H9 (cell line): Measurements from ENCODE around the gene TACR1. TPM values are rescaled to one million over a fixed set of nuclear protein-coding genes. Genes with fewer than 3 reads are reported as not detected.

ENCODE experiments used
- DNase-seq: peaks from one replicate; pipeline ENCODE4 v3.0.0-alpha.2; 2017
- H2AFZ ChIP-seq: one replicate; pipeline ENCODE4 v1.6.1; 2013; ENCODE audit warnings: mild to moderate bottlenecking, low read length, control low read depth, moderate library complexity
- H2AK5ac ChIP-seq: 2 replicates; pipeline ENCODE4 v1.6.1; 2013; ENCODE audit warnings: low read length, control low read depth, mixed read lengths; ENCODE audit not compliant: insufficient read length
- H2BK120ac ChIP-seq: one replicate; pipeline ENCODE4 v1.6.1; 2013; ENCODE audit warnings: low read depth, mild to moderate bottlenecking, low read length, control low read depth, inconsistent platforms; ENCODE audit not compliant: poor library complexity, severe bottlenecking
- H2BK12ac ChIP-seq: 2 replicates; pipeline ENCODE4 v1.6.1; 2013; ENCODE audit warnings: low read length, control low read depth, mixed read lengths, low read depth; ENCODE audit not compliant: insufficient read length
- H2BK15ac ChIP-seq: 2 replicates; pipeline ENCODE4 v1.6.1; 2013; ENCODE audit warnings: low read depth, low read length, control low read depth
- H2BK20ac ChIP-seq: one replicate; pipeline ENCODE4 v1.6.1; 2013; ENCODE audit warnings: low read depth, mild to moderate bottlenecking, low read length, control low read depth, inconsistent platforms; ENCODE audit not compliant: poor library complexity, severe bottlenecking
- H2BK5ac ChIP-seq: 2 replicates; pipeline ENCODE4 v1.6.1; 2013; ENCODE audit warnings: low read length, control low read depth, mixed read lengths; ENCODE audit not compliant: insufficient read length
- H3K14ac ChIP-seq: 2 replicates; pipeline ENCODE4 v1.6.1; 2013; ENCODE audit warnings: low read length, control low read depth; ENCODE audit not compliant: insufficient read depth
- H3K18ac ChIP-seq: 2 replicates; pipeline ENCODE4 v1.6.1; 2013; ENCODE audit warnings: low read depth, mild to moderate bottlenecking, mixed read lengths, low read length, control low read depth; ENCODE audit not compliant: insufficient read length
- H3K23ac ChIP-seq: 2 replicates; pipeline ENCODE4 v1.6.1; 2013; ENCODE audit warnings: low read length, control low read depth, mixed read lengths, low read depth; ENCODE audit not compliant: insufficient read length
- H3K23me2 ChIP-seq: 2 replicates; pipeline ENCODE4 v1.6.1; 2013; ENCODE audit warnings: low read depth, mild to moderate bottlenecking, mixed read lengths, low read length, control low read depth; ENCODE audit not compliant: insufficient read length, poor library complexity, severe bottlenecking
- H3K27ac ChIP-seq: 2 replicates; pipeline ENCODE4 v1.5.1; 2013; ENCODE audit warnings: low read length, control low read depth, mixed read lengths, low read depth; ENCODE audit not compliant: insufficient read length
- H3K27me3 ChIP-seq: 2 replicates; pipeline ENCODE4 v1.6.1; 2013; ENCODE audit warnings: low read length, control low read depth, inconsistent platforms; ENCODE audit not compliant: insufficient read depth
- H3K4ac ChIP-seq: 2 replicates; pipeline ENCODE4 v1.6.1; 2013; ENCODE audit warnings: low read depth, mild to moderate bottlenecking, control low read depth, inconsistent platforms, low read length, moderate library complexity
- H3K4me1 ChIP-seq: 2 replicates; pipeline ENCODE4 v1.6.1; 2013; ENCODE audit warnings: low read length, control low read depth, inconsistent platforms; ENCODE audit not compliant: insufficient read depth
- H3K4me2 ChIP-seq: 2 replicates; pipeline ENCODE4 v1.6.1; 2013; ENCODE audit warnings: low read length, control low read depth, mixed read lengths; ENCODE audit not compliant: insufficient read length, insufficient read depth
- H3K56ac ChIP-seq: 2 replicates; pipeline ENCODE4 v1.6.1; 2013; ENCODE audit warnings: low read depth, mild to moderate bottlenecking, mixed read lengths, low read length, control low read depth; ENCODE audit not compliant: insufficient read length
- H3K79me1 ChIP-seq: 2 replicates; pipeline ENCODE4 v1.6.1; 2013; ENCODE audit warnings: low read depth, mild to moderate bottlenecking, moderate library complexity, low read length, control low read depth, inconsistent platforms; ENCODE audit not compliant: insufficient read depth, poor library complexity, severe bottlenecking
- H3K79me2 ChIP-seq: 2 replicates; pipeline ENCODE4 v1.6.1; 2013; ENCODE audit warnings: low read length, control low read depth, inconsistent platforms; ENCODE audit not compliant: insufficient read depth
- H3K9ac ChIP-seq: 2 replicates; pipeline ENCODE4 v1.6.1; 2013; ENCODE audit warnings: low read length, control low read depth, mixed read lengths; ENCODE audit not compliant: insufficient read length; ENCODE audit errors: extremely low read depth
- H3K9me3 ChIP-seq: one replicate; pipeline ENCODE4 v1.6.1; 2013; ENCODE audit warnings: low read depth, low read length, inconsistent platforms; ENCODE audit not compliant: control insufficient read depth
- H3T11ph ChIP-seq: one replicate; pipeline ENCODE4 v1.6.1; 2013; ENCODE audit warnings: mild to moderate bottlenecking, low read length, control low read depth, inconsistent platforms
- H4K20me1 ChIP-seq: one replicate; pipeline ENCODE4 v1.6.1; 2013; ENCODE audit not compliant: control insufficient read depth, insufficient read length, insufficient read depth
- H4K5ac ChIP-seq: 2 replicates; pipeline ENCODE4 v1.6.1; 2013; ENCODE audit warnings: low read depth, mild to moderate bottlenecking, mixed read lengths, low read length, control low read depth; ENCODE audit not compliant: insufficient read length
- H4K8ac ChIP-seq: replicated peaks from 2 replicates; pipeline ENCODE4 v1.6.1; 2013; ENCODE audit warnings: low read length, control low read depth, mixed read lengths, low read depth; ENCODE audit not compliant: insufficient read length
- H4K91ac ChIP-seq: 2 replicates; pipeline ENCODE4 v1.6.1; 2013; ENCODE audit warnings: low read depth, mild to moderate bottlenecking, moderate library complexity, mixed read lengths, low read length, control low read depth; ENCODE audit not compliant: insufficient read length
- H3K27ac Mint-ChIP-seq, 3 experiments: 2 replicates in 2 of 3; 3 replicates in 1 of 3; pipeline ENCODE4 v1.8.0; 2020 to 2021; ENCODE audit warnings: mixed read lengths in 3 of 3, mild to moderate bottlenecking in 1 of 3, moderate library complexity in 1 of 3
- H3K27me3 Mint-ChIP-seq: 2 replicates; pipeline ENCODE4 v1.8.0; 2021; ENCODE audit warnings: low read depth, mild to moderate bottlenecking, moderate library complexity, mixed read lengths
- H3K36me3 Mint-ChIP-seq, 3 experiments: 2 replicates in 2 of 3; 3 replicates in 1 of 3; pipeline ENCODE4 v1.8.0; 2020 to 2021; ENCODE audit warnings: low read depth in 3 of 3, mixed read lengths in 3 of 3; ENCODE audit not compliant: insufficient read depth in 1 of 3
- H3K4me1 Mint-ChIP-seq, 2 experiments: 2 replicates each; pipeline ENCODE4 v1.8.0; 2020; ENCODE audit warnings: mixed read lengths in 2 of 2
- H3K4me3 Mint-ChIP-seq, 2 experiments: 2 replicates in 1 of 2; 3 replicates in 1 of 2; pipeline ENCODE4 v1.8.0; 2020 to 2021; ENCODE audit warnings: mild to moderate bottlenecking in 2 of 2, mixed read lengths in 2 of 2, moderate library complexity in 1 of 2
- H3K9me3 Mint-ChIP-seq, 2 experiments: 2 replicates in 1 of 2; 3 replicates in 1 of 2; pipeline ENCODE4 v1.8.0; 2020; ENCODE audit warnings: mild to moderate bottlenecking in 2 of 2, mixed read lengths in 2 of 2, moderate library complexity in 1 of 2
- CTCF ChIP-seq: fragments of 200-600 bp; sonication (generic); conservative IDR thresholded peaks from 3 replicates; pipeline ENCODE4 v1.8.0; 2021; ENCODE audit warnings: antibody characterized with exemption, mild to moderate bottlenecking
- total RNA-seq: library from RNA; stranded (reverse); gene quantifications from 2 replicates; pipeline ENCODE4 v1.2.1, GENCODE V29; 2021

The TACR1 gene
- total RNA-seq, 1 experiment from 2014 or later, result 1.4 TPM

GRCh38 chr2:75180476-75180875 lies 18.8 kb downstream of the TACR1 start:
- H3K4me1 Mint-ChIP-seq, result peaks cover 2 to 3% of the 10 kb centered on the region in 2 experiments
- Histone ChIP-seq H3K4me1 (no peaks in the 10 kb centered on the region; the same call in 1 of the 2 replicates), H3K4ac (no peak overlapping the region), H3K79me2 (no peaks in the 10 kb centered on the region), H2AK5ac (no peak overlapping the region), H4K91ac (no peak overlapping the region), H3K23ac (no peak overlapping the region), H2BK120ac (no peak overlapping the region), H3T11ph (no peak overlapping the region), H3K9ac (no peak overlapping the region), H3K79me1 (no peaks in the 10 kb centered on the region), H3K27me3 (no peaks in the 10 kb centered on the region), H2BK12ac (no peak overlapping the region), H3K14ac (no peak overlapping the region), H2AFZ (no peak overlapping the region), H4K20me1 (no peaks in the 10 kb centered on the region), H3K4me2 (no peak overlapping the region), H3K23me2 (no peaks in the 10 kb centered on the region), H3K9me3 (no peaks in the 10 kb centered on the region), H2BK5ac (no peak overlapping the region), H3K56ac (no peak overlapping the region), H4K8ac (no peak overlapping the region), H4K5ac (no peak overlapping the region), H3K27ac (no peak overlapping the region), H2BK20ac (no peak overlapping the region), H3K18ac (no peak overlapping the region), H2BK15ac (no peak overlapping the region)
- no peaks in the 10 kb centered on the region for H3K9me3 Mint-ChIP-seq
- no peak overlapping the region for H3K4me3 Mint-ChIP-seq
- TF ChIP-seq CTCF, result no peak
- no peaks in the 10 kb centered on the region for H3K36me3 Mint-ChIP-seq
- no peak overlapping the region for H3K27ac Mint-ChIP-seq
- no peak for DNase-seq
- H3K27me3 Mint-ChIP-seq, result no peaks in the 10 kb centered on the region
